ENCODE measurements around the gene TRIB2.

TRIB2 gene

GRCh38 chr2:12754643-12755042 lies 37.9 kb downstream of the TRIB2 start:
- no peak overlapping the region for H3K4me3 ChIP-seq (ENCODE audit: control insufficient read depth, low read depth, low read length)
- no peak for DNase-seq (ENCODE audit: low read depth)
- TF ChIP-seq, protein P1, sequence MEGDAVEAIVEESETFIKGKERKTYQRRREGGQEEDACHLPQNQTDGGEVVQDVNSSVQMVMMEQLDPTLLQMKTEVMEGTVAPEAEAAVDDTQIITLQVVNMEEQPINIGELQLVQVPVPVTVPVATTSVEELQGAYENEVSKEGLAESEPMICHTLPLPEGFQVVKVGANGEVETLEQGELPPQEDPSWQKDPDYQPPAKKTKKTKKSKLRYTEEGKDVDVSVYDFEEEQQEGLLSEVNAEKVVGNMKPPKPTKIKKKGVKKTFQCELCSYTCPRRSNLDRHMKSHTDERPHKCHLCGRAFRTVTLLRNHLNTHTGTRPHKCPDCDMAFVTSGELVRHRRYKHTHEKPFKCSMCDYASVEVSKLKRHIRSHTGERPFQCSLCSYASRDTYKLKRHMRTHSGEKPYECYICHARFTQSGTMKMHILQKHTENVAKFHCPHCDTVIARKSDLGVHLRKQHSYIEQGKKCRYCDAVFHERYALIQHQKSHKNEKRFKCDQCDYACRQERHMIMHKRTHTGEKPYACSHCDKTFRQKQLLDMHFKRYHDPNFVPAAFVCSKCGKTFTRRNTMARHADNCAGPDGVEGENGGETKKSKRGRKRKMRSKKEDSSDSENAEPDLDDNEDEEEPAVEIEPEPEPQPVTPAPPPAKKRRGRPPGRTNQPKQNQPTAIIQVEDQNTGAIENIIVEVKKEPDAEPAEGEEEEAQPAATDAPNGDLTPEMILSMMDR (IDR thresholded peaks at IDR 0.05; ENCODE audit: control insufficient read depth, insufficient read depth, low read depth, low read length, missing control alignments): no peak

GRCh38 chr2:12755384-12755783 lies 38.6 kb downstream of the TRIB2 start:
- TF ChIP-seq, protein P1 (IDR thresholded peaks at IDR 0.05; ENCODE audit: control insufficient read depth, insufficient read depth, low read depth, low read length, missing control alignments): no peak
- no peak overlapping the region for H3K4me3 ChIP-seq (ENCODE audit: control insufficient read depth, low read depth, low read length)

DNA sequence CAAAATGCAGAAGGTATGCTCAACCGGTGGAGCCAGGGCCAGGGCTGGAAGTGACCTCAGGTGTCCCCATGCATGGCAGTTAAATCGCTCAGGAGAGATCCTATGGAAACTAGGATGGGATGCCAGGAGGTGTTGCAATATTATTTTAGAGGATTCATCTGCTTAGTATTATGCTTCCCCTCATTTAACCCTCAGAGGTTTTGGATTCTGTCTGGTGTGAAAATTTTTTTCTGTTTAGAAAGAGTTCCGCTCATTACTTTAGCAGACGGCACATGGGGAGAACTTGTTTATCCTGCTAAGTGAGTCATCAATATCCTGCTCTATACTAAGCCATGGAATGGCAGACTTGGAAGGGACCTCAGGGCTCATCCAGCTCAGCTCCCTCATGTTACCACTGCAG lies 42.5 kb downstream of the TRIB2 start:
- H3K4me3 ChIP-seq (ENCODE audit: control insufficient read depth, low read depth, low read length): no peak overlapping the region
- TF ChIP-seq, protein P1 (IDR thresholded peaks at IDR 0.05; ENCODE audit: control insufficient read depth, insufficient read depth, low read depth, low read length, missing control alignments): no peak
- peak; percentile 91 for DNase-seq (ENCODE audit: low read depth)

More at GRCh38 chr2:12755384-12755783, 38.6 kb downstream of the TRIB2 start:
- no peak for DNase-seq (ENCODE audit: low read depth)

DNA sequence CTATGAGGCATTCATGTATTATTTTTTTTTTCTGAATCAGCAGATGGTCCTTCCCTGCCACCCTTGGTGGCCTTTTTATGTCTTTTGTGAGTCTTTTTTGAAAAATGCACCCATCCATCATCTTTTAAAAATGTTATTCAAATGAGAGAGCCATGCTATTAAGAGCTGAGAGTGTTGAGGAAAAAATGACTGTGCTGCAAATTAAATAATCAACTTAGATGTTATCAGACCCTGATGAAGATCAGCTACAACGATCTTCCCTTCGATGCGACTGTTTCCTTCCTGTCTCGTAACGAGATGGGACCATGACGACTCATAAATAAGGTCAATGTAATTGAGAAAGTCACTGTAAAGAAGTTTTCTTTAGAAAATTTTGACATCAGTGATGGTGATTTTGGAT lies 44.4 kb downstream of the TRIB2 start:
- DNase-seq (ENCODE audit: low read depth): no peak
- H3K4me3 ChIP-seq (ENCODE audit: control insufficient read depth, low read depth, low read length): no peak overlapping the region
- TF ChIP-seq, protein P1 (IDR thresholded peaks at IDR 0.05; ENCODE audit: control insufficient read depth, insufficient read depth, low read depth, low read length, missing control alignments): no peak

- no peak overlapping the region for H3K4me3 ChIP-seq (ENCODE audit: control insufficient read depth, low read depth, low read length)
- no peak for DNase-seq (ENCODE audit: low read depth)
- TF ChIP-seq, protein P1 (IDR thresholded peaks at IDR 0.05; ENCODE audit: control insufficient read depth, insufficient read depth, low read depth, low read length, missing control alignments): no peak
These were observed 45.6 kb downstream of the TRIB2 start for GRCh38 chr2:12762337-12762736.

- DNase-seq (ENCODE audit: low read depth): no peak
- H3K4me3 ChIP-seq (ENCODE audit: control insufficient read depth, low read depth, low read length): no peak overlapping the region
- TF ChIP-seq, protein P1 (IDR thresholded peaks at IDR 0.05; ENCODE audit: control insufficient read depth, insufficient read depth, low read depth, low read length, missing control alignments): no peak
These were observed 46.2 kb downstream of the TRIB2 start for GRCh38 chr2:12762976-12763375.

DNA sequence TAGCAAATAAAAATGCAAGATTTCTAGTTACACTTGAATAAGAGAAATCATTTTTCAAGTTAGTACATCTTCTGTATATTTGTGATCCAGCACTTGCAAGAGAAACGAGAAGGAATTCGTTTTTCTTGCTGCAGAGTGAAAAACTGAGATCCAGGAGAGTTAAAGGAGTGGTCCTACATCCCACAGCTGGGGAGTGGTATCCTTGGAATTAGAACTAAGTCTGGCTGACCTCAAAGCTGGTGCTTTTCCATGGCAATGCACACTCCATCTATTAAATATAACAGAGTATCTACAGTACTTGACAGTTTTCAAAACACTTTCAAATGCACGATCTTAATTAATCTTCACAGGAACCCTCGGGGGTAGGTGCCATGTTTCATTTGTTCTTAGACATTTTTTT lies 46.8 kb downstream of the TRIB2 start:
- TF ChIP-seq, protein P1 (IDR thresholded peaks at IDR 0.05; ENCODE audit: control insufficient read depth, insufficient read depth, low read depth, low read length, missing control alignments): no peak
- no peak overlapping the region for H3K4me3 ChIP-seq (ENCODE audit: control insufficient read depth, low read depth, low read length)
- DNase-seq (ENCODE audit: low read depth): no peak

Measured in AG09309 (cell line).